Measurements from ENCODE around the gene NEGR1. TPM values are rescaled to one million over a fixed set of nuclear protein-coding genes. Genes with fewer than 3 reads are reported as not detected.

The NEGR1 gene
- total and polyA plus RNA-seq, 2 donors (not counting 3 experiments of a cell fraction or from before 2014, with no cell fraction given), result 6.8 to 21.8 TPM

GRCh38 chr1:71964188-71964587 is 318.2 kb downstream of the NEGR1 start:
- H3K9me3 ChIP-seq (replicated peaks; ENCODE audit: control insufficient read depth, insufficient read depth, low read length), result no peaks in the 10 kb centered on the region
- no peaks in the 10 kb centered on the region for H3K4me1 ChIP-seq (ENCODE audit: control insufficient read depth, extremely low read depth, insufficient read depth, low read length)
- ChIA-PET CTCF (interaction anchor here (1.0 to 2.8 kb wide), 2 partner anchors 12 to 16 kb away, joined by 3 to 7 read pairs; no protein-coding TSS in a partner anchor), POLR2A (no interaction called here)
- no peak overlapping the region for H2AFZ ChIP-seq (ENCODE audit: low read depth, low read length)
- FAIRE-seq, result no peak
- dilution Hi-C loops (cut with MboI; ENCODE audit: extremely low pct_ligation_motif_present, low sequenced_read_pairs) (no loop called here), intact Hi-C loops (cut with micrococcal nuclease) (no loop called here)
- H3K36me3 ChIP-seq (ENCODE audit: control insufficient read depth in 2 of 2, extremely low read depth in 1 of 2, insufficient read depth in 2 of 2, low read length in 2 of 2), result no peaks in the 10 kb centered on the region
- BruUV-seq (replicated peaks), result no TSS peak
- no peak overlapping the region for H3K4me3 ChIP-seq (replicated peaks in 1 of 3; ENCODE audit: insufficient read depth in 1 of 3, low read depth in 1 of 3, low read length in 3 of 3)
- no peak overlapping the region for H3K4me2 ChIP-seq (ENCODE audit: insufficient read depth, low read length)
- no peaks in the 10 kb centered on the region for H4K20me1 ChIP-seq (replicated peaks; ENCODE audit: control insufficient read depth, extremely low read depth, insufficient read depth, low read length)
- H3K9ac ChIP-seq (replicated peaks; ENCODE audit: extremely low read depth, insufficient read depth, low read length), result no peak overlapping the region
- H3K9me1 ChIP-seq (replicated peaks; ENCODE audit: control insufficient read depth, extremely low read depth, insufficient read depth, low read length), result no peaks in the 10 kb centered on the region
- TF ChIP-seq MAX (IDR thresholded peaks at IDR 0.05; ENCODE audit: insufficient read depth, insufficient read length), result no peak
- H3K27ac ChIP-seq (ENCODE audit: insufficient read depth, low read depth, low read length), result no peak overlapping the region
- no peaks in the 10 kb centered on the region for H3K27me3 ChIP-seq (ENCODE audit: control insufficient read depth in 2 of 2, insufficient read depth in 2 of 2, low read length in 2 of 2)
- no peak for DNase-seq (ENCODE audit: low read depth, low spot score)
- no peaks in the 10 kb centered on the region for H3K79me2 ChIP-seq (ENCODE audit: control insufficient read depth, insufficient read depth, low read length)

GRCh38 chr1:71956613-71957285 is 325.6 kb downstream of the NEGR1 start:
- no peak overlapping the region for H3K4me2 ChIP-seq (ENCODE audit: insufficient read depth, low read length)
- TF ChIP-seq EZH2 (IDR thresholded peaks at IDR 0.05; ENCODE audit: borderline replicate concordance, low read depth, low read length, severe bottlenecking) (no peak), MYC (IDR thresholded peaks at IDR 0.05; ENCODE audit: low read depth, low read length) (no peak), MAX (IDR thresholded peaks at IDR 0.05; ENCODE audit: insufficient read depth, insufficient read length) (no peak), JUN (IDR thresholded peaks at IDR 0.05; ENCODE audit: borderline replicate concordance, insufficient read depth, insufficient read length, low read depth) (no peak), FOS (IDR thresholded peaks at IDR 0.05; ENCODE audit: borderline replicate concordance, insufficient read depth, low read length) (no peak), POLR2AphosphoS5 (IDR thresholded peaks at IDR 0.05; ENCODE audit: insufficient read depth, low read depth, low read length) (no peak), GATA2 (IDR thresholded peaks at IDR 0.05; ENCODE audit: insufficient read depth, insufficient read length, low read depth, low read length) (no peak), POLR2A (IDR thresholded peaks at IDR 0.05; ENCODE audit: low read depth, low read length) (no peak), CTCF (IDR thresholded peaks at IDR 0.05; ENCODE audit: extremely low read depth in 1 of 2, insufficient read depth in 1 of 2, low read depth in 1 of 2, low read length in 2 of 2) (no peak)
- no peak overlapping the region for H3K4me3 ChIP-seq (replicated peaks in 1 of 3; ENCODE audit: insufficient read depth in 1 of 3, low read depth in 1 of 3, low read length in 3 of 3)
- no peak for FAIRE-seq
- no TSS peak for BruUV-seq (replicated peaks)
- no peak for DNase-seq (ENCODE audit: low read depth, low spot score)
- H3K9me1 ChIP-seq (replicated peaks; ENCODE audit: control insufficient read depth, extremely low read depth, insufficient read depth, low read length), result peaks cover 3% of the 10 kb centered on the region
- CTCF ChIA-PET, result no interaction called here
- no peaks in the 10 kb centered on the region for H4K20me1 ChIP-seq (replicated peaks; ENCODE audit: control insufficient read depth, extremely low read depth, insufficient read depth, low read length)
- no peaks in the 10 kb centered on the region for H3K4me1 ChIP-seq (ENCODE audit: control insufficient read depth, extremely low read depth, insufficient read depth, low read length)
- intact Hi-C loops (cut with micrococcal nuclease), result no loop called here
- dilution Hi-C loops (cut with MboI; ENCODE audit: extremely low pct_ligation_motif_present, low sequenced_read_pairs), result no loop called here
- no peaks in the 10 kb centered on the region for H3K79me2 ChIP-seq (ENCODE audit: control insufficient read depth, insufficient read depth, low read length)
- H3K36me3 ChIP-seq (ENCODE audit: control insufficient read depth in 2 of 2, extremely low read depth in 1 of 2, insufficient read depth in 2 of 2, low read length in 2 of 2), result no peaks in the 10 kb centered on the region
- POLR2A ChIA-PET, result no interaction called here
- H3K27ac ChIP-seq (ENCODE audit: insufficient read depth, low read depth, low read length), result no peak overlapping the region
- no peak overlapping the region for H3K9ac ChIP-seq (replicated peaks; ENCODE audit: extremely low read depth, insufficient read depth, low read length)
- H2AFZ ChIP-seq (ENCODE audit: low read depth, low read length), result no peak overlapping the region
- H3K27me3 ChIP-seq (ENCODE audit: control insufficient read depth in 2 of 2, insufficient read depth in 2 of 2, low read length in 2 of 2), result no peaks in the 10 kb centered on the region
- no peaks in the 10 kb centered on the region for H3K9me3 ChIP-seq (replicated peaks; ENCODE audit: control insufficient read depth, insufficient read depth, low read length)
